ENCODE data around the gene LSM14B.

LSM14B gene

GRCh38 chr20:62148908-62149314 is 26.6 kb downstream of the LSM14B start:
- no peak for DNase-seq

- DNase-seq: no peak
These were observed 27.4 kb downstream of the LSM14B start for GRCh38 chr20:62149532-62150309.

GRCh38 chr20:62150310-62150575 is 28.0 kb downstream of the LSM14B start:
- no peak for DNase-seq

- DNase-seq: no peak
These were observed 28.9 kb downstream of the LSM14B start for GRCh38 chr20:62151225-62151624.

GRCh38 chr20:62151835-62152364 is 29.6 kb downstream of the LSM14B start:
- DNase-seq: no peak

GRCh38 chr20:62155428-62156253 is 33.4 kb downstream of the LSM14B start:
- no peak for DNase-seq

- DNase-seq: no peak
These were observed 33.9 kb downstream of the LSM14B start for GRCh38 chr20:62156254-62156556.

GRCh38 chr20:62156592-62157386 is 34.5 kb downstream of the LSM14B start:
- DNase-seq: peak; percentile 37

GRCh38 chr20:62157387-62158087 is 35.3 kb downstream of the LSM14B start:
- no peak for DNase-seq

GRCh38 chr20:62158088-62158400 is 35.8 kb downstream of the LSM14B start:
- no peak for DNase-seq

- DNase-seq: no peak
These were observed 36.3 kb downstream of the LSM14B start for GRCh38 chr20:62158541-62158940.

GRCh38 chr20:62159052-62159451 is 36.8 kb downstream of the LSM14B start:
- DNase-seq: no peak

- DNase-seq: no peak
These were observed 37.6 kb downstream of the LSM14B start for GRCh38 chr20:62159839-62160238.

- DNase-seq: no peak
These were observed 38.0 kb downstream of the LSM14B start for GRCh38 chr20:62160253-62160652.

- DNase-seq: no peak
These were observed 38.6 kb downstream of the LSM14B start for GRCh38 chr20:62160876-62161275.

- DNase-seq: no peak
These were observed 39.1 kb downstream of the LSM14B start for GRCh38 chr20:62161347-62161746.

GRCh38 chr20:62162765-62163484 is 40.6 kb downstream of the LSM14B start:
- DNase-seq: no peak

GRCh38 chr20:62163485-62163865 is 41.2 kb downstream of the LSM14B start:
- DNase-seq: no peak

- no peak for DNase-seq
These were observed 41.9 kb downstream of the LSM14B start for GRCh38 chr20:62163986-62164762.

GRCh38 chr20:62164879-62165761 is 42.8 kb downstream of the LSM14B start:
- DNase-seq: no peak

Data from NCI-H345 (cell line).